ENCODE results near the gene TASOR.

GRCh38 chr3:56691165-56692000 lies 8.3 kb upstream of the TASOR start:
- TF ChIP-seq CTCF (conservative IDR thresholded peaks at IDR 0.05; ENCODE audit: low read depth, low read length) (no peak), EZH2 (IDR thresholded peaks at IDR 0.05; ENCODE audit: low read length, unreplicated experiment) (no peak), EZH2phosphoT487 (IDR thresholded peaks at IDR 0.05; ENCODE audit: borderline replicate concordance, low read length) (no peak)

All from PC-3 (cell line).